Stimulated activated naive CD4-positive, alpha-beta T cell (primary cell): ENCODE results near the gene POFUT2.

ENCODE experiments used
- DNase-seq, 6 experiments: peaks; one replicate each; lab custom pipeline; 2025; lab: John Stamatoyannopoulos, UW

POFUT2 gene

GRCh38 chr21:45223236-45224185, 64.2 kb downstream of the POFUT2 start:
- DNase-seq: no peak

- no peak for DNase-seq
These were observed 65.7 kb downstream of the POFUT2 start for GRCh38 chr21:45222001-45222400.

- DNase-seq: no peak
These were observed 66.8 kb downstream of the POFUT2 start for GRCh38 chr21:45220714-45221490.

- DNase-seq: no peak
These were observed 67.6 kb downstream of the POFUT2 start for GRCh38 chr21:45220071-45220481.

- no peak for DNase-seq
These were observed 68.2 kb downstream of the POFUT2 start for GRCh38 chr21:45219517-45219916.

- DNase-seq: no peak
These were observed 70.7 kb downstream of the POFUT2 start for GRCh38 chr21:45217010-45217409.

GRCh38 chr21:45215213-45215612, 72.5 kb downstream of the POFUT2 start:
- no peak for DNase-seq
